Stimulated activated CD4-positive, alpha-beta T cell treated with anti-CD3 and anti-CD28 coated beads, Interleukin-2, amount 100 ng/mL, for 24 hours (primary cell): Measurements from ENCODE around the gene CD55.

Experiments used
- DNase-seq, 2 donors: peaks; one replicate each; pipeline ENCODE4 v3.0.0-alpha.2; 2020

The CD55 gene

GRCh38 chr1:207321079-207321789 is at the start of gene CD55:
CD55 (plus strand) TSS chr1:207321678; CDS start chr1:207321766, 88 bp downstream.
- peak; percentile 95 to 98 for DNase-seq

- no peak for DNase-seq
Measured at GRCh38 chr1:207274882-207275281, 46.6 kb upstream of the CD55 start.

- DNase-seq, result no peak
Measured at GRCh38 chr1:207276465-207276864, 45.0 kb upstream of the CD55 start.

GRCh38 chr1:207277241-207277640 is 44.2 kb upstream of the CD55 start:
- DNase-seq, result no peak

GRCh38 chr1:207279652-207280051 is 41.8 kb upstream of the CD55 start:
- DNase-seq, result no peak

GRCh38 chr1:207280706-207281105 is 40.8 kb upstream of the CD55 start:
- no peak for DNase-seq

GRCh38 chr1:207282058-207282457 is 39.4 kb upstream of the CD55 start:
- DNase-seq, result no peak

GRCh38 chr1:207282496-207283380 is 38.7 kb upstream of the CD55 start:
- DNase-seq, result no peak

- no peak for DNase-seq
Measured at GRCh38 chr1:207283421-207283820, 38.1 kb upstream of the CD55 start.

GRCh38 chr1:207284209-207284897 is 37.1 kb upstream of the CD55 start:
- DNase-seq, result no peak

GRCh38 chr1:207286786-207287468 is 34.6 kb upstream of the CD55 start:
- DNase-seq, result no peak

GRCh38 chr1:207288315-207288714 is 33.2 kb upstream of the CD55 start:
- no peak for DNase-seq

- DNase-seq, result no peak
Measured at GRCh38 chr1:207289756-207290155, 31.7 kb upstream of the CD55 start.

- DNase-seq, result no peak
Measured at GRCh38 chr1:207291723-207292122, 29.8 kb upstream of the CD55 start.

GRCh38 chr1:207298186-207298585 is 23.3 kb upstream of the CD55 start:
- DNase-seq, result no peak

GRCh38 chr1:207298636-207299398 is 22.7 kb upstream of the CD55 start:
- no peak for DNase-seq

- no peak for DNase-seq
Measured at GRCh38 chr1:207300970-207301369, 20.5 kb upstream of the CD55 start.

- DNase-seq, result no peak
Measured at GRCh38 chr1:207302618-207303393, 18.7 kb upstream of the CD55 start.

- no peak for DNase-seq
Measured at GRCh38 chr1:207304710-207305488, 16.6 kb upstream of the CD55 start.

GRCh38 chr1:207305489-207305873 is 16.0 kb upstream of the CD55 start:
- DNase-seq, result no peak

- DNase-seq, result no peak
Measured at GRCh38 chr1:207306023-207306422, 15.5 kb upstream of the CD55 start.
